Measurements from ENCODE around the gene CCDC169. TPM values are rescaled to one million over a fixed set of nuclear protein-coding genes. Genes with fewer than 3 reads are reported as not detected.

The CCDC169 gene
- total and polyA plus RNA-seq, 3 experiments from 2014 or later: not detected

- peaks cover 0 to 3% (median 0%) of the 10 kb centered on the region in 3 donors for H3K36me3 Mint-ChIP-seq
- CTCF ChIA-PET: no interaction called here
Measured at GRCh38 chr13:36214163-36214921, 83.3 kb downstream of the CCDC169 start, which contains the start of gene SOHLH2. SOHLH2 (minus strand) TSS chr13:36214556; CDS start chr13:36214526, 30 bp downstream.

GRCh38 chr13:36212789-36213188 is 84.8 kb downstream of the CCDC169 start:
- no peak overlapping the region for H3K27ac Mint-ChIP-seq
- no peaks in the 10 kb centered on the region for H3K27me3 ChIP-seq (ENCODE audit: insufficient read depth, low read length, poor library complexity, severe bottlenecking)
- no peaks in the 10 kb centered on the region for H3K9me3 ChIP-seq (ENCODE audit: low read length)
- H3K4me3 ChIP-seq (ENCODE audit: low read length): no peak overlapping the region
- no peaks in the 10 kb centered on the region for H3K4me1 ChIP-seq (ENCODE audit: insufficient read depth, low read length)
- ChIA-PET POLR2A (no interaction called here), CTCF (no interaction called here)
- H3K9me3 Mint-ChIP-seq: peaks cover 6 to 16% (median 10%) of the 10 kb centered on the region in 5 donors
- no peak for DNase-seq
- H3K27ac ChIP-seq (ENCODE audit: low read depth, low read length): no peak overlapping the region
- no peaks in the 10 kb centered on the region for H3K27me3 Mint-ChIP-seq
- no peaks in the 10 kb centered on the region for H3K4me1 Mint-ChIP-seq
- no peak overlapping the region for H3K4me3 Mint-ChIP-seq
- H3K36me3 ChIP-seq (ENCODE audit: insufficient read depth, low read length): no peaks in the 10 kb centered on the region
- peaks cover 0 to 3% (median 0%) of the 10 kb centered on the region in 3 donors for H3K36me3 Mint-ChIP-seq

More at GRCh38 chr13:36214163-36214921, 83.3 kb downstream of the CCDC169 start, which contains the start of gene SOHLH2:
- Histone ChIP-seq H3K27me3 (ENCODE audit: insufficient read depth, low read length, poor library complexity, severe bottlenecking) (no peaks in the 10 kb centered on the region), H3K27ac (ENCODE audit: low read depth, low read length) (no peak within 1 kb of the TSS), H3K4me3 (ENCODE audit: low read length) (no peak within 1 kb of the TSS), H3K4me1 (ENCODE audit: insufficient read depth, low read length) (no peaks in the 10 kb centered on the region), H3K9me3 (ENCODE audit: low read length) (no peaks in the 10 kb centered on the region), H3K36me3 (ENCODE audit: insufficient read depth, low read length) (no peaks in the 10 kb centered on the region)
- Mint-ChIP-seq H3K27ac (peak within 1 kb of the TSS in 1 of 8 donors; percentile 74), H3K4me1 (no peaks in the 10 kb centered on the region), H3K9me3 (peaks cover 5 to 16% (median 10%) of the 10 kb centered on the region in 5 donors), H3K4me3 (no peak within 1 kb of the TSS), H3K27me3 (peaks cover 0 to 1% of the 10 kb centered on the region in 2 donors)
- POLR2A ChIA-PET: no interaction called here
- DNase-seq: peak in 1 of 5 donors; percentile 45

- Mint-ChIP-seq H3K27me3 (no peaks in the 10 kb centered on the region), H3K4me3 (no peak overlapping the region), H3K36me3 (peaks cover 0 to 3% (median 0%) of the 10 kb centered on the region in 3 donors), H3K27ac (no peak overlapping the region), H3K9me3 (peaks cover 6 to 15% (median 9%) of the 10 kb centered on the region in 5 donors), H3K4me1 (no peaks in the 10 kb centered on the region)
- Histone ChIP-seq H3K36me3 (ENCODE audit: insufficient read depth, low read length) (no peaks in the 10 kb centered on the region), H3K27me3 (ENCODE audit: insufficient read depth, low read length, poor library complexity, severe bottlenecking) (no peaks in the 10 kb centered on the region), H3K9me3 (ENCODE audit: low read length) (no peaks in the 10 kb centered on the region), H3K4me3 (ENCODE audit: low read length) (no peak overlapping the region), H3K4me1 (ENCODE audit: insufficient read depth, low read length) (no peaks in the 10 kb centered on the region), H3K27ac (ENCODE audit: low read depth, low read length) (no peak overlapping the region)
- DNase-seq: no peak
- POLR2A ChIA-PET: no interaction called here
- CTCF ChIA-PET: no interaction called here
Measured at GRCh38 chr13:36211567-36211966, 86.0 kb downstream of the CCDC169 start.

DNA sequence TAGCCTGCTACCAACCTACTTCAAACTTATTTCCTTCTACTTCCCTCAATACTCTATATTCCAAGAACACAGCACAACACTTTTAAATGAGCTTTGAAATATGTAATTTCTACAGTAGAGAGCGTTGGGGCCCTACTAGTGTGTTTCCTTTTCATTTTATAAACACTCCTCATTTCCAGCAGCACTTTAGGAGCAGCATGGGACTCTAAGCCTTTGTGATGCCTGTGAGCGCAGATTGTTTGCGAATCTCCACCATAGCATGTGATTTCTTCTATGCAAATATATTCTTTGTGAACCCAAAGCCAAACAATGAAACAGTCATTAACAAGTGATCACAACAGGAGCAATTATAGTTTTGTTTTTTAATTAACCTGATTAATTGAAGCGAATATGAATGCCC is 86.9 kb downstream of the CCDC169 start:
- peaks cover 6 to 15% (median 9%) of the 10 kb centered on the region in 5 donors for H3K9me3 Mint-ChIP-seq
- Histone ChIP-seq H3K27me3 (ENCODE audit: insufficient read depth, low read length, poor library complexity, severe bottlenecking) (no peaks in the 10 kb centered on the region), H3K36me3 (ENCODE audit: insufficient read depth, low read length) (no peaks in the 10 kb centered on the region), H3K27ac (ENCODE audit: low read depth, low read length) (no peak overlapping the region), H3K4me3 (ENCODE audit: low read length) (no peak overlapping the region), H3K4me1 (ENCODE audit: insufficient read depth, low read length) (no peaks in the 10 kb centered on the region), H3K9me3 (ENCODE audit: low read length) (no peaks in the 10 kb centered on the region)
- no peak for DNase-seq
- H3K36me3 Mint-ChIP-seq: peaks cover 0 to 3% (median 0%) of the 10 kb centered on the region in 3 donors
- ChIA-PET CTCF (no interaction called here), POLR2A (no interaction called here)
- H3K4me3 Mint-ChIP-seq: no peak overlapping the region
- no peak overlapping the region for H3K27ac Mint-ChIP-seq
- H3K27me3 Mint-ChIP-seq: no peaks in the 10 kb centered on the region
- no peaks in the 10 kb centered on the region for H3K4me1 Mint-ChIP-seq

- Mint-ChIP-seq H3K36me3 (no peaks in the 10 kb centered on the region), H3K27me3 (no peaks in the 10 kb centered on the region), H3K27ac (no peak overlapping the region), H3K4me1 (no peaks in the 10 kb centered on the region), H3K9me3 (peaks cover 3 to 12% (median 7%) of the 10 kb centered on the region in 5 donors), H3K4me3 (no peak overlapping the region)
- Histone ChIP-seq H3K4me1 (ENCODE audit: insufficient read depth, low read length) (no peaks in the 10 kb centered on the region), H3K36me3 (ENCODE audit: insufficient read depth, low read length) (no peaks in the 10 kb centered on the region), H3K27ac (ENCODE audit: low read depth, low read length) (no peak overlapping the region), H3K27me3 (ENCODE audit: insufficient read depth, low read length, poor library complexity, severe bottlenecking) (no peaks in the 10 kb centered on the region), H3K9me3 (ENCODE audit: low read length) (no peaks in the 10 kb centered on the region), H3K4me3 (ENCODE audit: low read length) (no peak overlapping the region)
- CTCF ChIA-PET: no interaction called here
- no peak for DNase-seq
- POLR2A ChIA-PET: no interaction called here
Measured at GRCh38 chr13:36207672-36208071, 89.9 kb downstream of the CCDC169 start.

DNA sequence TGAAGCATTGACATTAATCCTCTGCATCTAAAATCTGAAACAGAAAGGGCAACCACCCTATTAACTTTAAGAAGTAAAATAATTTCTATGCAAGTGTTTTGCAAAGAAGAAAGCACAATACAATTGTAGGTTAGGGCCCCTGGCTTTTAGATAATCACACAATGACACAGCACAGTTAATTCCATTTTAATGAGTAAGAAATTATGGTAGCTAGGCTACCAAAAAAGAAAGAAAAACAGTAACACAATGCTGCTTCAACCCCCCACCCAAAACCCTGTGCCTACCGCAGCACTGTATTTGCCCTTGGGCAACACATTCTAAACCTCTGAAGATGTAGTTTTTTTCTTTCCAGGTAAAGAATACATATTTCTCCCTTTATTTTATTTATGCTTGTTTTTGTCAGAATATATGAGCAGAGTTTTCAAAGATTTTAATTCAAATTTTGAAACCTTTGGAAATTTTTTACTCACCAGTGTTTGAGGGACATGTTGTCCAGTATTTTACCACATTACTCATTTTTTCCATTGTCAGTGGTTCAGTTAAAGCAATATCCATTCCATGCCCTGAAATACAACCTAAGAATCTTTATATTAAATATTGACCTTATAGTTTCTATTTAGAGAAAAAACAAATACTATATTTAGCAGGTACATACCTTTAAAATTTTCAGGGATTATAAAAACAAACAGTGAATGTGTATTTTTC is 104.3 kb downstream of the CCDC169 start:
- Mint-ChIP-seq H3K4me1 (no peaks in the 10 kb centered on the region), H3K27me3 (peaks cover 0 to 2% of the 10 kb centered on the region in 2 donors), H3K36me3 (no peaks in the 10 kb centered on the region), H3K9me3 (peaks cover 0 to 9% (median 0%) of the 10 kb centered on the region in 5 donors), H3K27ac (no peak overlapping the region), H3K4me3 (no peak overlapping the region)
- H3K27ac ChIP-seq (ENCODE audit: low read depth, low read length): no peak overlapping the region
- no peaks in the 10 kb centered on the region for H3K4me1 ChIP-seq (ENCODE audit: insufficient read depth, low read length)
- ChIA-PET CTCF (no interaction called here), POLR2A (no interaction called here)
- no peaks in the 10 kb centered on the region for H3K27me3 ChIP-seq (ENCODE audit: insufficient read depth, low read length, poor library complexity, severe bottlenecking)
- no peaks in the 10 kb centered on the region for H3K9me3 ChIP-seq (ENCODE audit: low read length)
- DNase-seq: no peak
- no peaks in the 10 kb centered on the region for H3K36me3 ChIP-seq (ENCODE audit: insufficient read depth, low read length)
- no peak overlapping the region for H3K4me3 ChIP-seq (ENCODE audit: low read length)

DNA sequence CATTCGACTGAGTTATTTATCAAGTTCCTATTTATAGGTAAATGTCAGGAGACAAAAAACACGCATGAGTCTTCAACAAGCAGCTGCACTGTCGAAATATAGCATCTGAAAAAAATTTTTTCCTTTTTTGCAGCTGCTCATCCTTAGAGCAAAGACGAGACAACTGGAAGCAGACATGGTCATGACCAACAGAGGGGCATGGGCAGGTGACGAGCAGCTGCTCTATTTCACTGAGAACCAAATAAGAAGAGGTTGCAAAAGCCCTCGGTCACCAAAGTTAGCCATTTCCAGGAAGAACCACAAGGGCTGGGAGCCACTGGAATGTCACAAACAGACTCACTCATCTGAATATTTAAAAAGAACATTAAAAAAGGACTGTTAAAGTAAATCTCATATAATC is 105.4 kb downstream of the CCDC169 start:
- Histone ChIP-seq H3K4me1 (ENCODE audit: insufficient read depth, low read length) (no peaks in the 10 kb centered on the region), H3K27ac (ENCODE audit: low read depth, low read length) (no peak overlapping the region), H3K27me3 (ENCODE audit: insufficient read depth, low read length, poor library complexity, severe bottlenecking) (no peaks in the 10 kb centered on the region), H3K36me3 (ENCODE audit: insufficient read depth, low read length) (no peaks in the 10 kb centered on the region), H3K4me3 (ENCODE audit: low read length) (no peak overlapping the region), H3K9me3 (ENCODE audit: low read length) (no peaks in the 10 kb centered on the region)
- peaks cover 0 to 2% of the 10 kb centered on the region in 2 donors for H3K27me3 Mint-ChIP-seq
- H3K4me1 Mint-ChIP-seq: no peaks in the 10 kb centered on the region
- POLR2A ChIA-PET: no interaction called here
- no peak overlapping the region for H3K27ac Mint-ChIP-seq
- H3K36me3 Mint-ChIP-seq: no peaks in the 10 kb centered on the region
- peaks cover 0 to 9% (median 0%) of the 10 kb centered on the region in 5 donors for H3K9me3 Mint-ChIP-seq
- DNase-seq: no peak
- H3K4me3 Mint-ChIP-seq: no peak overlapping the region
- CTCF ChIA-PET: no interaction called here

GRCh38 chr13:36190771-36191170 is 106.8 kb downstream of the CCDC169 start:
- Mint-ChIP-seq H3K9me3 (peaks cover 0 to 11% (median 4%) of the 10 kb centered on the region in 5 donors), H3K27ac (no peak overlapping the region), H3K36me3 (no peaks in the 10 kb centered on the region), H3K4me3 (no peak overlapping the region), H3K27me3 (no peaks in the 10 kb centered on the region), H3K4me1 (no peaks in the 10 kb centered on the region)
- Histone ChIP-seq H3K4me1 (ENCODE audit: insufficient read depth, low read length) (no peaks in the 10 kb centered on the region), H3K9me3 (ENCODE audit: low read length) (no peaks in the 10 kb centered on the region), H3K27me3 (ENCODE audit: insufficient read depth, low read length, poor library complexity, severe bottlenecking) (no peaks in the 10 kb centered on the region), H3K27ac (ENCODE audit: low read depth, low read length) (no peak overlapping the region), H3K36me3 (ENCODE audit: insufficient read depth, low read length) (no peaks in the 10 kb centered on the region), H3K4me3 (ENCODE audit: low read length) (no peak overlapping the region)
- ChIA-PET POLR2A (no interaction called here), CTCF (no interaction called here)
- no peak for DNase-seq
